ENCODE results near the gene PHF1.
A peak's percentile ranks its signal among the peaks of the same experiment; 100 is the strongest.

The PHF1 gene

DNA sequence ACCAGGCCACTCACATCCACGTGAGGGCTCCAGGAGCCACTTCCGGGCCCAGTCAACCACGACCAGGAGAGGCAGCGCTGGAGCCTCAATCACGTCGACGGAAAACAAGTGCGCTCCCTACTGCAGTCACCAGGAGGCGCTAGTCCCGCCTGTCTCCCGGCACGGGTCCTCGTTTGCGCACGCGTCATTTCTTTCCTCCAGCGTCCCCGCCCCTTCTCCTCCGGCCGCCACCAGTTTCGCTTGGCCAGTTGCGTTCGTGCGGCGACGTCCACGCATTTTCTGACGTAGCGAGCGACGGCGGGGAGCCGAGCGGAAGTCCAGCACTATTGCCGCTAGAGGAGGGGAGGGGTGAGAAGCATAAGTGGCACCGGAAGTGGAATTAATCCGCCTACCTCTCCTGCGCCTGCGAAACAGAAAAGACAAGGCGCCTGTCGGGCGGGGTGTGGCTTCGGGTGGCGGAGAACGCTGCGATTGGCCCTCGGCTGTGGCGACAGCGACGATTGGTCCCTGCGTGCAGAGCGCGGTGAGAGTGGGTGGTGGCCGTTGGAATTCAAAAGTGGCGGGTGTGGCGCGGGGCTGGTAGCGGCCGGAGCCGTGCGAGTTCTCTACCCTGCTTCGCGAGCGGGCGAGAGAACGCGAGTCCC, 19.4 kb upstream of the PHF1 start, which contains the start of gene KIFC1 (continued):
- TF ChIP-seq ZNF501 (tag by site-specific recombination; IDR thresholded peaks at IDR 0.05) (peak; percentile 1; the same call in 1 of the 2 replicates), PATZ1 (tag by site-specific recombination; IDR thresholded peaks at IDR 0.05) (peak; percentile 59; the same call in 1 of the 2 replicates), KLF10 (tag by site-specific recombination; IDR thresholded peaks at IDR 0.05) (peak; percentile 90), TRIM28 (IDR thresholded peaks at IDR 0.05; ENCODE audit: borderline replicate concordance, low read length) (0 out of 2 replicates have a peak, but pooled peaks have one; percentile 29), KLF9 (tag by site-specific recombination; IDR thresholded peaks at IDR 0.05; ENCODE audit: low read depth) (peak; percentile 96), ZBTB6 (tag by site-specific recombination; IDR thresholded peaks at IDR 0.05) (peak; percentile 99), ZNF76 (tag by site-specific recombination; IDR thresholded peaks at IDR 0.05; ENCODE audit: borderline replicate concordance, low read depth) (peak; percentile 78), ZNF214 (tag by site-specific recombination; IDR thresholded peaks at IDR 0.05; ENCODE audit: borderline replicate concordance) (no peak)

DNA sequence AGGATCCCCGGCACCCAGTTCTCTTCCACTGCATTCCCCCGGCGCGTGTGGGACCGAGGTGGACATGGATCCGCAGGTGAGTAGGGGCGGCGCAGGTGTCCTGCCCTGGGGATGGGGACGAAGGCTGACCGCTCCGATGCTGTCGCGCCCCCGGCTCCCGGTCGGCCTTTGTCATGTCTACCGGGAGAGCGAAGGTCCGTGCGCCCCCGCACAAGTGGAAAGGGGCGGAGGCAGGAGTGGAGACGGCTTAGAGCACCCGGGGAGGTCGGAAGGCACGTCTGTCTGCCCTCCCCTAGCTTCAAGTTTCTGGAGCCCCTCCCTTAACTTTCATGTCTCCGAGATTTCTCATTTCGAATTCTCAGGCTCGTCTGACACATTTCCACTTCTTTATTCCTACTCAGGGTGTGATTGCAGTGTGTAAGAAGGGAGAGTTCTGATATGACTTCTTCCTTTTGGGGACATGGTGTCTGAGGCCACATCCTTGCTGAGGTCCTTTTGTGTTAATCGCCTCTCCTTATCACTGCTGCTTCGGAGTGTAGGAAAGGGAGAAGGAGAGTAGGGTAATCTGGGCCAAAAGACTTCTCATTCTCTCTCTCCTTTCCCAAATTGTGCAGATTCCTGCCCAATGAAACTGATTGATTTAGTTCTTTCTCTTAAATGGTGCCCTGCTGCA, 18.8 kb upstream of the PHF1 start:
- Histone ChIP-seq H3K4me3 (ENCODE audit: low read depth, low read length) (peak overlapping the region; percentile 82), H3K36me3 (ENCODE audit: control insufficient read depth in 2 of 2, insufficient read depth in 1 of 2, low read length in 2 of 2) (peaks cover 6 to 15% of the 10 kb centered on the region in 2 experiments; a peak in 2 of 3 replicates), H3K4me1 (ENCODE audit: control insufficient read depth, insufficient read depth, low read length) (peaks cover 10% of the 10 kb centered on the region), H3K9me3 (ENCODE audit: control insufficient read depth, insufficient read depth, low read depth, low read length) (no peaks in the 10 kb centered on the region), H3K27ac (ENCODE audit: extremely low read depth, low read depth, low read length) (peak overlapping the region; percentile 80)
- ChIA-PET CTCF (interaction anchor here (0.5 to 1.1 kb wide), 4 partner anchors 17 to 524 kb away, joined by 3 to 5 read pairs (median 3); no protein-coding TSS in a partner anchor), POLR2A (interaction anchor here (0.6 to 1.4 kb wide), 2 partner anchors 15 to 74 kb away, joined by 3 to 4 read pairs; partner anchors contain the start of gene ZBTB22)
- TF ChIP-seq ZFP37 (tag by site-specific recombination; IDR thresholded peaks at IDR 0.05) (peak; percentile 87), KLF1 (tag by site-specific recombination; IDR thresholded peaks at IDR 0.05) (no peak), ZNF394 (tag by site-specific recombination; IDR thresholded peaks at IDR 0.05; ENCODE audit: borderline replicate concordance) (peak; percentile 47; the same call in 1 of the 2 replicates), WT1 (tag by site-specific recombination; IDR thresholded peaks at IDR 0.05) (0 out of 2 replicates have a peak, but pooled peaks have one; percentile 38), ZFHX2 (tag by site-specific recombination; conservative IDR thresholded peaks at IDR 0.05) (peak; percentile 73), KLF8 (tag by site-specific recombination; IDR thresholded peaks at IDR 0.05) (0 out of 2 replicates have a peak, but pooled peaks have one; percentile 76), FEZF1 (tag by site-specific recombination; IDR thresholded peaks at IDR 0.05) (no peak), ZNF701 (tag by site-specific recombination; IDR thresholded peaks at IDR 0.05) (no peak), ZNF391 (tag by site-specific recombination; IDR thresholded peaks at IDR 0.05; ENCODE audit: borderline replicate concordance, low read depth) (peak; percentile 67; the same call in 1 of the 2 replicates), GLI4 (tag by site-specific recombination; IDR thresholded peaks at IDR 0.05) (0 out of 2 replicates have a peak, but pooled peaks have one; percentile 52), ZNF76 (tag by site-specific recombination; IDR thresholded peaks at IDR 0.05; ENCODE audit: borderline replicate concordance, low read depth) (peak; percentile 29; the same call in 1 of the 2 replicates), KLF9 (tag by site-specific recombination; IDR thresholded peaks at IDR 0.05; ENCODE audit: low read depth) (peak; percentile 68; the same call in 1 of the 2 replicates), PRDM1 (tag by site-specific recombination; IDR thresholded peaks at IDR 0.05) (peak; percentile 70), ZNF560 (tag by site-specific recombination; IDR thresholded peaks at IDR 0.05; ENCODE audit: borderline replicate concordance) (no peak), ZNF610 (tag by site-specific recombination; IDR thresholded peaks at IDR 0.05; ENCODE audit: borderline replicate concordance) (peak; percentile 51; the same call in 1 of the 2 replicates), REPIN1 (tag by site-specific recombination; IDR thresholded peaks at IDR 0.05; ENCODE audit: low read depth) (no peak), ZNF596 (tag by site-specific recombination; IDR thresholded peaks at IDR 0.05) (no peak), ZNF692 (tag by site-specific recombination; IDR thresholded peaks at IDR 0.05) (no peak), ZNF501 (tag by site-specific recombination; IDR thresholded peaks at IDR 0.05) (peak; percentile 94), KLF7 (tag by site-specific recombination; IDR thresholded peaks at IDR 0.05; ENCODE audit: borderline replicate concordance) (peak; percentile 6; the same call in 1 of the 2 replicates), ZNF677 (tag by site-specific recombination; IDR thresholded peaks at IDR 0.05) (no peak), ZNF2 (tag by site-specific recombination; IDR thresholded peaks at IDR 0.05) (no peak), GLIS2 (tag by site-specific recombination; IDR thresholded peaks at IDR 0.05) (peak; percentile 71)
- TF ChIP-seq, protein P1, sequence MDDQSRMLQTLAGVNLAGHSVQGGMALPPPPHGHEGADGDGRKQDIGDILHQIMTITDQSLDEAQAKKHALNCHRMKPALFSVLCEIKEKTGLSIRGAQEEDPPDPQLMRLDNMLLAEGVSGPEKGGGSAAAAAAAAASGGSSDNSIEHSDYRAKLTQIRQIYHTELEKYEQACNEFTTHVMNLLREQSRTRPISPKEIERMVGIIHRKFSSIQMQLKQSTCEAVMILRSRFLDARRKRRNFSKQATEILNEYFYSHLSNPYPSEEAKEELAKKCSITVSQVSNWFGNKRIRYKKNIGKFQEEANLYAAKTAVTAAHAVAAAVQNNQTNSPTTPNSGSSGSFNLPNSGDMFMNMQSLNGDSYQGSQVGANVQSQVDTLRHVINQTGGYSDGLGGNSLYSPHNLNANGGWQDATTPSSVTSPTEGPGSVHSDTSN (CRISPR knock-in tag; IDR thresholded peaks at IDR 0.05) = peak; percentile 57; the same call in 1 of the 2 replicates
